Lower leg skin (tissue), 4 donors: ENCODE measurements around the gene RRAD. TPM values are rescaled to one million over a fixed set of nuclear protein-coding genes. Genes with fewer than 3 reads are reported as not detected.

Experiments
- DNase-seq, 2 donors: peaks; one replicate each; pipeline ENCODE4 v3.0.0-alpha.2; 2019; ENCODE audit warnings: low spot score in 2 of 2
- H3K4me3 ChIP-seq: fragments of 200-600 bp; sonication (generic); 2 replicates; pipeline ENCODE4 v1.5.1; 2017; ENCODE audit warnings: mild to moderate bottlenecking, low read depth; ENCODE audit not compliant: poor library complexity, severe bottlenecking
- CTCF ChIP-seq, 3 donors: fragments of 450-650 bp; IDR thresholded peaks; one replicate each; pipeline ENCODE4 v1.5.1; 2016; ENCODE audit warnings: antibody characterized with exemption in 3 of 3, mild to moderate bottlenecking in 3 of 3, moderate library complexity in 2 of 3
- POLR2A ChIP-seq, 2 donors: fragments of 450-650 bp; IDR thresholded peaks; one replicate each; pipeline ENCODE4 v1.6.1; 2016 to 2017; ENCODE audit warnings: antibody characterized with exemption in 2 of 2, mild to moderate bottlenecking in 1 of 2, moderate library complexity in 1 of 2
- WGBS, 2 donors: methylation state at CpG; one replicate each; pipeline ENCODE4 v1.1.5; 2018; 5-methylcytosine and 5-hydroxymethylcytosine counted together
- intact Hi-C: fragments of 100-400 bp; cut with DNase I; formaldehyde crosslinking; loops from one replicate; pipeline ENCODE4 v1.15.0; 2023; ENCODE audit warnings: low total_unique reads
- total RNA-seq, 4 donors: library from RNA; depleted of rRNA; stranded (reverse); fragments of >200 nt; gene quantifications; one replicate each; pipeline ENCODE4 v1.1.0, GENCODE V29; 2016

Gene RRAD
- total RNA-seq, 4 donors from 2014 or later = 5.9 to 34.3 (median 17.4) TPM

GRCh38 chr16:66944054-66944441, 18.7 kb upstream of the RRAD start:
- DNase-seq = no peak
- TF ChIP-seq POLR2A (IDR thresholded peaks at IDR 0.05) (no peak), CTCF (IDR thresholded peaks at IDR 0.05) (no peak)
- intact Hi-C loops = no loop called here
- H3K4me3 ChIP-seq = no peak overlapping the region
- 82% methylated on average over 5 of the region's 5 CpGs for WGBS, 2 donors

- 93% methylated on average over 11 of the region's 15 CpGs for WGBS, 2 donors
- no peak for DNase-seq
- intact Hi-C loops = no loop called here
- H3K4me3 ChIP-seq = no peak overlapping the region
- no peak for TF ChIP-seq POLR2A (IDR thresholded peaks at IDR 0.05)
- TF ChIP-seq CTCF (IDR thresholded peaks at IDR 0.05) = no peak
Observed at GRCh38 chr16:66943426-66944053, 18.2 kb upstream of the RRAD start.

DNA sequence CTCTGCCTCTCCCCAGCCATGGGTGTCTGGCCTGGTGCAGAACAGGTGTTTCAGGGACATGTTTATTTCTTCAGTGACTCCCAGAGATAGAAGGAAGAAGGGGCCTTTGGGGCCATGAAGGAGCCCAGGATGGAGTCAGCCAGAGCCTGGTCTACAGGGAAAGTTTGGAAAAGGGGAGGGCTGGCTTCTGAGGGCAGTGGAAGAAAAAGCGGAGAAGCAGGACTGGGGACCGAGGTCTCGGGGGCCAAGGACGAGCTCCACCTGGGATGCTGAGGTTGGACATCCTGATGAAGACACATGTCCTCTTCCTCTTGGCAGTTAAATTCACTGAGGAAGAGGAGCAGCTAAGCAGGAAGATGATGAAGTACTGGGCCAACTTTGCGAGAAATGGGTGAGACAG, 17.6 kb upstream of the RRAD start:
- no peak overlapping the region for H3K4me3 ChIP-seq
- TF ChIP-seq CTCF (IDR thresholded peaks at IDR 0.05) (no peak), POLR2A (IDR thresholded peaks at IDR 0.05) (no peak)
- DNase-seq = no peak
- 74 to 92% methylated on average over 5 of the region's 5 CpGs for WGBS, 2 donors
- intact Hi-C loops = no loop called here

DNA sequence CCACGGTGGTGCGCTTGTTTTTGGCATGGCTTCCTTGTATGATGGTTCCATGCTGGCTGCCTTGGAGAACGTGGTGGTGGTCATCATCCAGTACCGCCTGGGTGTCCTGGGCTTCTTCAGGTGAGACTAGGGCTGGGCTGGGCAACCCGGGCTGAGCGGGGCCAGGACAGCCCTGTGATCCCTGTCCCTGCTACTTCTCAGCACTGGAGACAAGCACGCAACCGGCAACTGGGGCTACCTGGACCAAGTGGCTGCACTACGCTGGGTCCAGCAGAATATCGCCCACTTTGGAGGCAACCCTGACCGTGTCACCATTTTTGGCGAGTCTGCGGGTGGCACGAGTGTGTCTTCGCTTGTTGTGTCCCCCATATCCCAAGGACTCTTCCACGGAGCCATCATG, 14.9 kb upstream of the RRAD start:
- no peak for TF ChIP-seq CTCF (IDR thresholded peaks at IDR 0.05)
- TF ChIP-seq POLR2A (IDR thresholded peaks at IDR 0.05) = no peak
- intact Hi-C loops = no loop called here
- H3K4me3 ChIP-seq = no peak overlapping the region
- 92 to 95% methylated on average over 15 to 16 of the region's 16 CpGs for WGBS, 2 donors
- no peak for DNase-seq

- H3K4me3 ChIP-seq = no peak overlapping the region
- intact Hi-C loops = no loop called here
- DNase-seq = no peak
- TF ChIP-seq POLR2A (IDR thresholded peaks at IDR 0.05) (no peak), CTCF (IDR thresholded peaks at IDR 0.05) (no peak)
Observed at GRCh38 chr16:66939366-66939765, 14.0 kb upstream of the RRAD start.

DNA sequence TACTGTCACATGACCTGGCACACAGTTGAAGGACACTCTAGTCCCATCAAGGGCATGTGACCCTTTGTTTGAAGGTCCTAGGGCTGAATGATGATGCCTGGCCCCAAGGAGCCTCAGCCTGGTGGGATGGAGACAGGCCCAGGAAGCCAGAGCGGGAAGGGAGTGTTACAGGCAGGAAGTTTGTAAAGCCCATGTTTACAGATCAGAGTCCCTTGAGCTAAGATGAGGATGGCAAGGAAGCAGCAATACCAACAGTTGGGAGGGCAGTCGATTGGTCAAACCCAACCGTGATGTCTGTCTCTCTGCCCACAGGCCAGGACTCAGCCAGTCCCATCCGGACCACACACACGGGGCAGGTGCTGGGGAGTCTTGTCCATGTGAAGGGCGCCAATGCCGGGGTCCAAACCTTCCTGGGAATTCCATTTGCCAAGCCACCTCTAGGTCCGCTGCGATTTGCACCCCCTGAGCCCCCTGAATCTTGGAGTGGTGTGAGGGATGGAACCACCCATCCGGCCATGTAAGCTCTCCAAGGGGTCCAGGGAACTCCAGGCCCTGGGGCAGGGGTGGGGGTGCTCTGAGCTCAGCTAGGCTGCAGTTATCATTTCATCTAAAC, 12.5 kb upstream of the RRAD start:
- TF ChIP-seq POLR2A (IDR thresholded peaks at IDR 0.05) = no peak
- TF ChIP-seq CTCF (IDR thresholded peaks at IDR 0.05) = no peak
- intact Hi-C loops = no loop called here
- H3K4me3 ChIP-seq = no peak overlapping the region
- WGBS, 2 donors = 88 to 95% methylated on average over 10 of the region's 10 CpGs
- no peak for DNase-seq
